ENCODE results near the gene SCFD1.
"Not testable (repeated sequence)": the region's sequence is repeated elsewhere in the genome, so short reads cannot be mapped to it uniquely, and the experiment has no call there.

SCFD1 gene

DNA sequence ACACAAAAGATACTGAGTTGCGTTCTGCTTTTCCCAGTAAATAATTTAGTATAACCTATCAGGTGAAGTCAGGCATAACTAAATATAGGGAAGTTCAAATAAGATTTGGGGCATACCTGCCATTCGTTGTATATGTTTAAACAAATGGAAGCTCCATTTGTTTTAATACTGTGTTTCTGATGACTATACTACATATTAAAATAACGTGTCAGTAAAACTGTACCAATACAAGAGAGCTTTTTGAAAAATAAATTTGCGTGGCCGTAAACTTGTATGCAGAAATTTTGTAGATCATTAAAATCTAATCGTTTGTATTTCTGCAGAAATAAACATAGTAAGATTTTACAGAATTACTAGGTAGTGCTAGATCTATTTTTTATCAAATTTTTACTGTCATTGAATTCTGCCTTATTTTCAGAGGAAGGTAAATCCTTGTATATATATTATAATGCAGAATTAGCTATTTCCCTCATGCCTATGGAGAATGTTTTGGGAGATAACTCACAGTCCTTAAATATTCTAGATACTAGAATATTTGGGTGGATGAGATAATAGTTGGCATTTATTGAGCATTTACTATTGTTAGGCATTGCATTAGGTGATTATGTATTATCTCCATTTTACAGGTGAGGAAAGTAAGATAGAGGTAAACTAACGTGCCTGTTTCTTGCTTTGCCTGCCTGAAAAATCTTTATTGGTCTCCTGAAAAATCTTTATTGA lies 1.5 kb downstream of the SCFD1 start:
- Histone ChIP-seq H3K9me3 (ENCODE audit: control insufficient read depth, low read length) (no peaks in the 10 kb centered on the region), H2AFZ (no peak overlapping the region), H3K27me3 (ENCODE audit: control insufficient read depth, insufficient read depth, low read length) (no peaks in the 10 kb centered on the region), H3K36me3 (ENCODE audit: control insufficient read depth, insufficient read depth, low read length) (no peaks in the 10 kb centered on the region), H3K4me3 (ENCODE audit: low read depth, low read length) (peak overlapping the region; percentile 85), H3K4me1 (peaks cover 3% of the 10 kb centered on the region), H3K4me2 (ENCODE audit: low read length) (peak overlapping the region; percentile 70), H3K27ac (no peak overlapping the region), H3K79me2 (peaks cover 32% of the 10 kb centered on the region), H3K9ac (no peak overlapping the region)
- TF ChIP-seq, protein P1, sequence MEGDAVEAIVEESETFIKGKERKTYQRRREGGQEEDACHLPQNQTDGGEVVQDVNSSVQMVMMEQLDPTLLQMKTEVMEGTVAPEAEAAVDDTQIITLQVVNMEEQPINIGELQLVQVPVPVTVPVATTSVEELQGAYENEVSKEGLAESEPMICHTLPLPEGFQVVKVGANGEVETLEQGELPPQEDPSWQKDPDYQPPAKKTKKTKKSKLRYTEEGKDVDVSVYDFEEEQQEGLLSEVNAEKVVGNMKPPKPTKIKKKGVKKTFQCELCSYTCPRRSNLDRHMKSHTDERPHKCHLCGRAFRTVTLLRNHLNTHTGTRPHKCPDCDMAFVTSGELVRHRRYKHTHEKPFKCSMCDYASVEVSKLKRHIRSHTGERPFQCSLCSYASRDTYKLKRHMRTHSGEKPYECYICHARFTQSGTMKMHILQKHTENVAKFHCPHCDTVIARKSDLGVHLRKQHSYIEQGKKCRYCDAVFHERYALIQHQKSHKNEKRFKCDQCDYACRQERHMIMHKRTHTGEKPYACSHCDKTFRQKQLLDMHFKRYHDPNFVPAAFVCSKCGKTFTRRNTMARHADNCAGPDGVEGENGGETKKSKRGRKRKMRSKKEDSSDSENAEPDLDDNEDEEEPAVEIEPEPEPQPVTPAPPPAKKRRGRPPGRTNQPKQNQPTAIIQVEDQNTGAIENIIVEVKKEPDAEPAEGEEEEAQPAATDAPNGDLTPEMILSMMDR (IDR thresholded peaks at IDR 0.05), result no peak

- Histone ChIP-seq H3K4me3 (ENCODE audit: low read depth, low read length) (no peak overlapping the region), H3K4me1 (peaks cover 3% of the 10 kb centered on the region)
Observed at GRCh38 chr14:30624132-30624423, 2.0 kb downstream of the SCFD1 start.

GRCh38 chr14:30625533-30625932 lies 3.4 kb downstream of the SCFD1 start:
- no peak overlapping the region for H3K4me2 ChIP-seq (ENCODE audit: low read length)
- H3K79me2 ChIP-seq, result peaks cover 37% of the 10 kb centered on the region
- no peaks in the 10 kb centered on the region for H3K36me3 ChIP-seq (ENCODE audit: control insufficient read depth, insufficient read depth, low read length)
- H3K9me3 ChIP-seq (ENCODE audit: control insufficient read depth, low read length), result no peaks in the 10 kb centered on the region
- peaks cover 3% of the 10 kb centered on the region for H3K4me1 ChIP-seq
- TF ChIP-seq, protein P1 (IDR thresholded peaks at IDR 0.05), result no peak
- no peak overlapping the region for H3K27ac ChIP-seq
- no peak overlapping the region for H3K4me3 ChIP-seq (ENCODE audit: low read depth, low read length)
- H3K27me3 ChIP-seq (ENCODE audit: control insufficient read depth, insufficient read depth, low read length), result no peaks in the 10 kb centered on the region
- no peak overlapping the region for H2AFZ ChIP-seq
- no peak overlapping the region for H3K9ac ChIP-seq

More at GRCh38 chr14:30624132-30624423, 2.0 kb downstream of the SCFD1 start:
- Histone ChIP-seq H3K36me3 (ENCODE audit: control insufficient read depth, insufficient read depth, low read length) (no peaks in the 10 kb centered on the region), H3K9me3 (ENCODE audit: control insufficient read depth, low read length) (no peaks in the 10 kb centered on the region), H3K79me2 (peaks cover 32% of the 10 kb centered on the region), H3K4me2 (ENCODE audit: low read length) (no peak overlapping the region), H3K27ac (no peak overlapping the region), H3K27me3 (ENCODE audit: control insufficient read depth, insufficient read depth, low read length) (no peaks in the 10 kb centered on the region), H3K9ac (no peak overlapping the region), H2AFZ (no peak overlapping the region)
- TF ChIP-seq, protein P1 (IDR thresholded peaks at IDR 0.05), result no peak

- peaks cover 22% of the 10 kb centered on the region for H3K79me2 ChIP-seq
- not testable (repeated sequence) for H3K4me3 ChIP-seq (ENCODE audit: low read depth, low read length); H2AFZ ChIP-seq; H3K4me2 ChIP-seq (ENCODE audit: low read length); H3K27ac ChIP-seq; H3K4me1 ChIP-seq; H3K27me3 ChIP-seq (ENCODE audit: control insufficient read depth, insufficient read depth, low read length); H3K9me3 ChIP-seq (ENCODE audit: control insufficient read depth, low read length); H3K9ac ChIP-seq; H3K36me3 ChIP-seq (ENCODE audit: control insufficient read depth, insufficient read depth, low read length)
Observed at GRCh38 chr14:30629432-30629831, 7.3 kb downstream of the SCFD1 start.

GRCh38 chr14:30630248-30630647 lies 8.1 kb downstream of the SCFD1 start:
- Histone ChIP-seq H3K9ac (no peak overlapping the region), H3K79me2 (peaks cover 18% of the 10 kb centered on the region), H2AFZ (no peak overlapping the region), H3K4me1 (no peaks in the 10 kb centered on the region), H3K4me3 (ENCODE audit: low read depth, low read length) (no peak overlapping the region), H3K4me2 (ENCODE audit: low read length) (no peak overlapping the region), H3K27ac (no peak overlapping the region), H3K36me3 (ENCODE audit: control insufficient read depth, insufficient read depth, low read length) (no peaks in the 10 kb centered on the region), H3K9me3 (ENCODE audit: control insufficient read depth, low read length) (no peaks in the 10 kb centered on the region), H3K27me3 (ENCODE audit: control insufficient read depth, insufficient read depth, low read length) (no peaks in the 10 kb centered on the region)
- TF ChIP-seq, protein P1 (IDR thresholded peaks at IDR 0.05), result no peak

Data from parathyroid adenoma (tissue), 2 donors.